Skeletal muscle tissue (tissue), 4 donors: Measurements from ENCODE around the gene TRAPPC1. TPM values are rescaled to one million over a fixed set of nuclear protein-coding genes. Genes with fewer than 3 reads are reported as not detected.

Experiments
- H3K27ac ChIP-seq: one replicate; pipeline ENCODE4 v1.7.0; 2013; ENCODE audit warnings: mild to moderate bottlenecking, low read depth, low read length, inconsistent platforms
- H3K27me3 ChIP-seq, 3 donors: one replicate each; pipeline ENCODE4 v1.7.0; 2013; ENCODE audit warnings: low read length in 3 of 3; ENCODE audit not compliant: control insufficient read depth in 3 of 3, insufficient read depth in 3 of 3
- H3K36me3 ChIP-seq, 3 donors: one replicate each; pipeline ENCODE4 v1.7.0; 2013; ENCODE audit warnings: low read length in 3 of 3; ENCODE audit not compliant: control insufficient read depth in 3 of 3, insufficient read depth in 3 of 3
- H3K4me1 ChIP-seq, 3 donors: one replicate each; pipeline ENCODE4 v1.7.0; 2013; ENCODE audit warnings: low read length in 3 of 3, mild to moderate bottlenecking in 3 of 3; ENCODE audit not compliant: control insufficient read depth in 3 of 3, insufficient read depth in 3 of 3
- H3K4me3 ChIP-seq, 3 donors: one replicate each; pipeline ENCODE4 v1.7.0; 2013; ENCODE audit warnings: low read length in 3 of 3
- H3K9ac ChIP-seq, 3 donors: one replicate each; pipeline ENCODE4 v1.7.0; 2013; ENCODE audit warnings: low read length in 3 of 3, mild to moderate bottlenecking in 3 of 3, moderate library complexity in 2 of 3, low read depth in 1 of 3
- H3K9me3 ChIP-seq, 3 donors: one replicate each; pipeline ENCODE4 v1.7.0; 2013; ENCODE audit warnings: low read length in 3 of 3; ENCODE audit not compliant: control insufficient read depth in 3 of 3
- total RNA-seq: library from RNA; depleted of rRNA; stranded (reverse); fragments of >200 nt; gene quantifications from one replicate; pipeline ENCODE4 v1.2.3, GENCODE V29; 2014
- donor health status: Osteomylitis.

TRAPPC1 gene, protein sequence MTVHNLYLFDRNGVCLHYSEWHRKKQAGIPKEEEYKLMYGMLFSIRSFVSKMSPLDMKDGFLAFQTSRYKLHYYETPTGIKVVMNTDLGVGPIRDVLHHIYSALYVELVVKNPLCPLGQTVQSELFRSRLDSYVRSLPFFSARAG
- 17.2 TPM for total RNA-seq

DNA sequence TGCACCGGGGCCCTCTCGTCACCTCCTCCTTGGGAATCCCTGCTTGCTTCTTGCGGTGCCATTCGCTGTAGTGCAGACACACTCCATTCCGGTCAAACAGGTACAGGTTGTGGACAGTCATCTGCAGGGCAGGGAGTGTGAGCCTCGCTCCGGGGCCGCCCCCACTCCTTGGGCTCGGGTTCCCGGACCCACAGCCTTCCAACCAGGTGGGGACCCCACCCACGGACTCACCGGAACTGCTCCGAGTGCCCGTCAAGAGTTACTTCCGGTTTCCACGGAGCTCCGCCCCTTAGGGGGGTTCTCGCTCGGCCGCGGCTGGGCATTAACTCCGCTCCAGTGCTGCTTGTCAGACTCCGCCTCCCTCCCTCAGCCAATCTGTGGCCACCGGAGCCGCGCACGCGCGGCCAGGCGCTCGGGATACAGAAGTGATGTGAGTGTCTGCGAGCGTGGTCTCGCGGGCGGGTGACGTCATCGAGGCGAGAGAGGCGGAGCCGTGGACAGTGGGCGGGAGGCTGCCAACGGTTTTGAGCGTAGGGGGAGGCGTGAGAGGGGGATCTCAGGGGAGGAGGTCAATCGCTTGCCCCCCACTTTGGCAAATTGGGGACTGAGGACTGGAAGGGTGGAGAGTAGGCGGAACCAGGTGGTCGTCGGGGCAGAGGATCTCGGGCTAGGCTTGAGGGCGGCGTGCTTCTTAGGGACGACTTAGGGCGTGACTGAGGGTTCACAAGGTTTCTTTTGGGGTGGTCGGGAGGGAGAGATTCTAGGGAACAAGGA lies at the start of gene TRAPPC1, which contains the start of gene CNTROB:
TSS of gene TRAPPC1 (minus strand) at position 238 of the 774 bp plus-strand sequence. CDS start at position 121, 117 bp downstream.
TSS of gene CNTROB (plus strand) at position 498 of the 774 bp plus-strand sequence. CDS start 874 bp downstream, outside the sequence.
- H3K9ac ChIP-seq: peak within 1 kb of the TSS; percentile 82 to 94 (median 93)
- H3K9me3 ChIP-seq: no peaks in the 10 kb centered on the region
- H3K36me3 ChIP-seq: peaks cover 9 to 23% (median 13%) of the 10 kb centered on the region in 3 donors
- peaks cover 20 to 28% (median 25%) of the 10 kb centered on the region in 3 donors for H3K4me1 ChIP-seq
- peak within 1 kb of the TSS; percentile 85 for H3K27ac ChIP-seq
- H3K4me3 ChIP-seq: peak within 1 kb of the TSS; percentile 98 to 100 (median 98)
- no peaks in the 10 kb centered on the region for H3K27me3 ChIP-seq

DNA sequence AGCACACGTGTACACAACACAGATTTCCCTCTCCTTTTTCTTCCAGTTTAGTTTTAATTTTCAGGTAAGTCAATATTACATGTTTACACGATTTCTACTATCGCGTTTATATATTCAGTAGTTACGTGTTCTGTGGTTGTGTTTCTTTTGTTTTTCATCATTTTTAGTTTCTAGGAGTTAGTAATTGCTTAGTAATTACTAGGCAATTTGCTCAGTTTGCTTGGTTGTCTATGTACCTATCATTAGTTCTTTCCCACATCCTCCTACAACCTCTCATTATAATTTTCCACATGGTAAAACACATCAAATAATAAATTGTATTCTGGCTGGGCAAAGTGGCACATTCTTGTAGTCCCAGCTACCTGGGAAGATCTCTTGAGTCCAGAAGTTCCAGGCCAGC lies 46.1 kb upstream of the TRAPPC1 start:
- H3K9me3 ChIP-seq: peaks cover 4 to 7% (median 5%) of the 10 kb centered on the region in 3 donors
- H3K27ac ChIP-seq: no peak overlapping the region
- peaks cover 0 to 2% (median 0%) of the 10 kb centered on the region in 3 donors for H3K36me3 ChIP-seq
- no peaks in the 10 kb centered on the region for H3K4me1 ChIP-seq
- H3K27me3 ChIP-seq: no peaks in the 10 kb centered on the region
- H3K4me3 ChIP-seq: no peak overlapping the region
- H3K9ac ChIP-seq: no peak overlapping the region

DNA sequence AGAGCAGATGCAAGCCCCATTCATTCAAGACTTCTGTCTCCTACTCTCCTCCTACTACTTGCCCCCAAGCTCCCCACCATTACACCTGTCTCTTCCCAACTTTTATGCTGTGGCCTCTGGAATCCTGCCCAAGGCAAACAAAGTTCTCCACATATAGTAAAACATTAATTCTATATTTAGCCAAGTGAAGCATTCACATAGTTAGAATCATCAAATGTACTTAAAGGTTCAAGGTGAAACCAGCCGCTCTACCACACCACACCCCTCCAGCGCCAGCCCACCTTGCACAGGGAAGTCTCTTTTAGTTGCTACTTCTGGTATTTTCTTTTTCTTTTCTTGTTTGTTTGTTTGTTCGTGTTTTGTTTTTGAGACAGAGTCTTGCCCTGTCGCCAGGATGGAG lies 45.3 kb upstream of the TRAPPC1 start:
- peaks cover 2 to 3% (median 3%) of the 10 kb centered on the region in 3 donors for H3K4me1 ChIP-seq
- H3K4me3 ChIP-seq: no peak overlapping the region
- no peaks in the 10 kb centered on the region for H3K27me3 ChIP-seq
- H3K36me3 ChIP-seq: peaks cover 0 to 2% (median 0%) of the 10 kb centered on the region in 3 donors
- H3K9ac ChIP-seq: no peak overlapping the region
- peaks cover 4 to 7% (median 5%) of the 10 kb centered on the region in 3 donors for H3K9me3 ChIP-seq
- H3K27ac ChIP-seq: no peak overlapping the region

DNA sequence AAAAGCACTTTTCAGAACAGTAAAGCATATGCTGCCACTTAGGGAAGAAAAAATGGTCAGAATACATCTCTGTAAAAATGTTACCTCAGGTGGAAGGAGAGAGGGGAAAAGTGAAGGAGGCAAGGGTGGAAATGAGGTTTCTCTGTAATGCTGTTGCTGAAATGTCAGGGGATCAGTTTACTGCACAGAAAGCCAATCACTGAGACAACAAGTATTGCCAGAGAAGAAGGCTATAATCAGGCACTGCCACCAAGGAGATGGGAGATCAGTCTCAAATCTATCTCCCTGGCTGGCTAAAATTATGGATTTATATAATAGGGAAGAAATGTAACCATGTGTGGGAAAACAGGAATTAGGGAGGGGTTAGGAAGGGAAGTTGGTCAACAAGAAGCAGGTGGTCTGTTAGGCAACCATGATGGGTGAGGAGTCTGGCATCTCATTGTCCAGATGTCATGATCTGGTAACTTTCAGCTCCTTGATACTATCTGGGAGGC lies 42.9 kb upstream of the TRAPPC1 start:
- Histone ChIP-seq H3K27me3 (no peaks in the 10 kb centered on the region), H3K4me1 (peaks cover 6 to 7% (median 6%) of the 10 kb centered on the region in 3 donors), H3K9me3 (peaks cover 4 to 7% (median 5%) of the 10 kb centered on the region in 3 donors), H3K9ac (no peak overlapping the region), H3K27ac (no peak overlapping the region), H3K4me3 (no peak overlapping the region), H3K36me3 (peaks cover 0 to 2% (median 0%) of the 10 kb centered on the region in 3 donors)

DNA sequence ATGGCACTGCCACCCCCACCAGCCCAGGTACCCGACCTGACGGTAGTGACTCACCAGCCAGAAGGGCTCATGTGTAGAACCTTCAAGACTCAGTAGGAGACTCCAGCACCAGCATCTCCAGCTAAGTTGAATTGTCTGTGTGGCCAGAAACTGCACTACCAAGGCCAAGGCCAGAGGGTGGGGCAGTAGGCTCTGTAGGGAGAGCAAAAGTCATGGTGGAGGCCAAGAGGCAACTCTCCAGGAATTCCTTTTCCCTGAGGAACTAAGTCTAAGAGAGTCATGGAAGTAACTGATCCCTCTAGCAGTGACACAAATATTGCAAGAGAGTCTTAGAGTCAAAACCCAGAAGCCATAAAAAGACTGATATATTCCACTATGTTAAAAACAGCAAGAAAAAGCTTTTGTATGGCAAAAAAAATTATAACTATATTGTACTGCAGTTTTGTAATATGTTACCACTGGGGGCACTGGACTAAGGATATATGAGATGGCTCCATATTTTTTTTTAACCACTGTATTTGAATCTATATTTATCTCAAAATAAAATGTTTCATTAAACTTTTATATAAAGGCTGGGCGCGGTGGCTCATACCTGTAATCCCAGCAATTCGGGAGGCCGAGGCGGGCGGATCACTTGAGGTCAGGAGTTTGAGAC lies 40.5 kb upstream of the TRAPPC1 start:
- no peak overlapping the region for H3K4me3 ChIP-seq
- peaks cover 4 to 7% (median 5%) of the 10 kb centered on the region in 3 donors for H3K9me3 ChIP-seq
- H3K36me3 ChIP-seq: peaks cover 0 to 2% (median 0%) of the 10 kb centered on the region in 3 donors
- H3K9ac ChIP-seq: no peak overlapping the region
- H3K4me1 ChIP-seq: peaks cover 6 to 7% (median 6%) of the 10 kb centered on the region in 3 donors
- H3K27me3 ChIP-seq: no peaks in the 10 kb centered on the region
- no peak overlapping the region for H3K27ac ChIP-seq

DNA sequence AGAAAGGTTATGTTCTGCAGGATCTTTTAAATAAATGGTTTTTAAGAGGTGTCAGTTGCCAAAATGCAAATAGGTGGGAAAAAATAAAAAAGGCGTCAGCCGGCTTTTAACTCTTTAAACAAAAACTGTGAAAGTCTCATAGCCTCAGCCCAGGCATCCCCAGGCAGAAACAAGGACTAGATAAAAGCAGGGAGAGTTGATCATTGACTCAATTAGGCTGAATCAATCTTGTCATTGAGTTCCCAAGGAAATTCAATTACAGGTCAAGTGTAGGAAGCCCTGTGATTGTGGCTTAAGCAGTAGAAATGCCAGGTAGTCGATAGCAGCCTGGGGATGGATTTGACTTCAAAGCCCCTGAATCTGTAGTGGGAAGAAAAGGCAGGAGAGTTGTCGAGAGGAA lies 39.9 kb upstream of the TRAPPC1 start:
- no peak overlapping the region for H3K9ac ChIP-seq
- H3K36me3 ChIP-seq: peaks cover 0 to 2% (median 0%) of the 10 kb centered on the region in 3 donors
- peaks cover 4 to 7% (median 5%) of the 10 kb centered on the region in 3 donors for H3K9me3 ChIP-seq
- no peaks in the 10 kb centered on the region for H3K27me3 ChIP-seq
- peaks cover 6 to 7% (median 6%) of the 10 kb centered on the region in 3 donors for H3K4me1 ChIP-seq
- H3K27ac ChIP-seq: no peak overlapping the region
- H3K4me3 ChIP-seq: no peak overlapping the region

DNA sequence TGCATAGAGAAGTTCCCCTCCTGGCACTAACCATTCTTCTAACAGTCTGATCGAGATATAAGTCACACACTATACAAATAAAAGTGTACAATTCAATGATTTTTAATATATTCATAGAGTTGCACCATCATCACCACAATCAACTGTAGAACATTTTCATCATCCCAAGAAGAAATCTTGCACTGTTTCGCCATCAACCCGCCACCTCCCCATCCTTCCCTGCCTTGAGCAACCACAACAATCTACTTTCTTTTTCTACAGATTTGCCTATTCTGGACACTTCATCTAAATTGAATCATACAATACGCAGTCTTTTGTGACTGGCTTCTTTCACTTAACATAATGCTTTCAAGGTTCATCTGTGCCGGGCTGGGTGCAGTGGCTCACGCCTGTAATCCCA lies 37.7 kb upstream of the TRAPPC1 start:
- Histone ChIP-seq H3K27me3 (no peaks in the 10 kb centered on the region), H3K4me1 (peaks cover 6 to 7% (median 6%) of the 10 kb centered on the region in 3 donors), H3K4me3 (no peak overlapping the region), H3K36me3 (no peaks in the 10 kb centered on the region), H3K9ac (no peak overlapping the region), H3K9me3 (peaks cover 0 to under 1% (median 0%) of the 10 kb centered on the region in 3 donors), H3K27ac (no peak overlapping the region)

DNA sequence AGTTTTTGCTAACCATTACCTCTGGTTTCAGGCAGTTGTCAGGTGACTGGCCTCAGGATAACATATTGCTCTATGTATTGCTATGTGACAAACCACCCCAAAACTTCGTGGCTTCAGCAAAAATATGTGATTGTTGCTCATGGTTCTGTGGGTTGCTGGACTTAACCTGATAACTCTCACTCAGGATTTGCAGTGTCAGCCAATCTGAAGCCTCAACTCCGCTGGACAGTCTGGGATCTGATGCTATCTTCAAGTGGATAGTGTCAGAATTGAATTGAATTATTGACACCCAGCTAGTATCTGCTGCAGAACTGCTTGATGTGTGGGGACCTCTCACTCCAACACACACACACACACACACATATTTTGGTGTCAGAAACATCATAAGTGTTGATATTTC lies 36.0 kb upstream of the TRAPPC1 start:
- H3K4me1 ChIP-seq: peaks cover 6 to 7% (median 6%) of the 10 kb centered on the region in 3 donors
- no peak overlapping the region for H3K27ac ChIP-seq
- H3K9me3 ChIP-seq: no peaks in the 10 kb centered on the region
- H3K9ac ChIP-seq: no peak overlapping the region
- H3K36me3 ChIP-seq: no peaks in the 10 kb centered on the region
- H3K27me3 ChIP-seq: no peaks in the 10 kb centered on the region
- H3K4me3 ChIP-seq: no peak overlapping the region

DNA sequence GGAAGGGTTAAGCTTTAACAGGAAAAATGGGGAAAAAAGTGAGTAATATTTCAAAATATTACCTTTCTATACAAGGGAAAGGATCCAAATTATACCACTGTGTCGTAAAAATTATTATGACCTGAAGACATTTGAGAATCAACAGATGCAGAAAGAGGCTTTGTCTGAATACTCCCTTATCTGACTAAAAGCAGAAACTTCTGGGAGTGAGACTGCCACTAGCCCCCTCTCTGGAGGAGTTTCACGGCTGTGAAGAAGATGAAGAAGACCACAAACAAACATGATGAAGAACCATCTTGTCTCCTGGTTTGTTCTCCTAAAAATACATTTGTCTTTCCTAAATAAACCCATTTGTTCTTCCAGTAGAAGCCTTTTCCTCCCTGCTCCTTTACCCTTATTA lies 29.7 kb upstream of the TRAPPC1 start:
- H3K4me3 ChIP-seq: no peak overlapping the region
- H3K27ac ChIP-seq: no peak overlapping the region

More for the DNA sequence above, 29.7 kb upstream of the TRAPPC1 start:
- H3K36me3 ChIP-seq: no peaks in the 10 kb centered on the region
- no peaks in the 10 kb centered on the region for H3K9me3 ChIP-seq
- peaks cover 0 to 15% (median 8%) of the 10 kb centered on the region in 3 donors for H3K27me3 ChIP-seq
- H3K4me1 ChIP-seq: no peaks in the 10 kb centered on the region
- H3K9ac ChIP-seq: no peak overlapping the region
